Hematopoietic multipotent progenitor cell treated with erythropoietin and hydrocortisone succinate and interleukin-3 and kit ligand, for 17 days (in vitro differentiated cells): Measurements from ENCODE around the gene LRRN3.

Source experiments
- DNase-seq: peaks from one replicate; pipeline ENCODE4 v3.0.0-alpha.2; 2015; ENCODE audit warnings: low spot score

The LRRN3 gene

GRCh38 chr7:111172564-111173257, 81.8 kb downstream of the LRRN3 start:
- DNase-seq, result no peak

GRCh38 chr7:111173528-111173927, 82.6 kb downstream of the LRRN3 start:
- DNase-seq, result no peak

GRCh38 chr7:111173990-111174389, 83.1 kb downstream of the LRRN3 start:
- DNase-seq, result no peak

GRCh38 chr7:111174510-111174909, 83.6 kb downstream of the LRRN3 start:
- DNase-seq, result no peak
